CD1c-positive myeloid dendritic cell (primary cell): Measurements from ENCODE around the gene QTRT2.

Source experiments
- DNase-seq: peaks from one replicate; pipeline ENCODE4 v3.0.0-alpha.2; 2016; ENCODE audit errors: extremely low spot score

Gene QTRT2

DNA sequence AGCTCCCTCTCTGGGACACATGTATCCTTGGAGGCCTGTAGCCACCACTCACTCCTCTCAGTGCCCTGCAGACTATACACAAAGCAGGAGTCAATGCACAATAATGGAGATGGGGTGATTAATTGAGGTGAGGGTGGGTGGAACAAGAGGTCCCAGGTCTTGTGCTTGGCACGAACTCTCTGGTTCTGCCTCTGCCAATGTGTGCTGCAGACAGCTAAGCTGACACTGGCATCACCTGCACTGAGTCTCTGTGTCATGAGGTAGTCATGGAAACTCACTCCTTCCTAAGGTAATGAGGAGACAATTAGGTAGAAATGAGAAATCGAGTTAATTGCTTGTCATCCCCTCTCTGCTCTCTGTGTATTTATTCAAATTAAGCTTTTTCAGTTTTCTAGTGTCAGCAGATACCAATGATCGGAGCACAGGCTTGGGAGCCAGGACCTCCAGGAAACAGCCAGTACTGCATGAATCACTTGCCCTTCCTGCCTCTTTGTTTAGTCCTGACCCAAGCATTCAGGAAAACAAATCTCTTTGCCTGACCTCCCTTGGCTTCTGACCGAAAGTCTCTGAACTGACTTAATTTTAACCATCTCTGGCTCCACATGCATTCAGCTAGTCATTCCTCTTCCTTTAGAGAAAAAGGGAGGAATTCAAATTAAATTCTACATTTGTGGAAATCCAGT, 65.6 kb downstream of the QTRT2 start:
- no peak for DNase-seq

DNA sequence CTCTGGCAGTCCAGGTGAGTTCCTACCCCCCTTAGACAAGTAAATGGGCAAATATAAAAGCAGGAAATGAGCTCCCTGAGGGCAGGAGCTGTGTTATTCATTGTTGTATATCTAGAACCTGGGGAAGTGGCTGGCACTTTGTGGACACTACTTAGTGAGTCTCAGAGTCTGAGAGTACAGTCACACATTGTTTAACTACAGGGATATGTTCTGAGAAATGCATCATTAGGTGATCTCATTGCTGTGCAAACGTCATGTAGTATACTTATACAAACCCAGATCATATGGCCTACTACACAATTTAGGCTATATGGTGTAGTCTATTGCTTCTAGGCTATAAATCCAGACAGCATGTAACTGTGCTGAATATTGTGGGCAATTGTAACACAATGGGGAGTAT, 69.9 kb downstream of the QTRT2 start:
- no peak for DNase-seq

DNA sequence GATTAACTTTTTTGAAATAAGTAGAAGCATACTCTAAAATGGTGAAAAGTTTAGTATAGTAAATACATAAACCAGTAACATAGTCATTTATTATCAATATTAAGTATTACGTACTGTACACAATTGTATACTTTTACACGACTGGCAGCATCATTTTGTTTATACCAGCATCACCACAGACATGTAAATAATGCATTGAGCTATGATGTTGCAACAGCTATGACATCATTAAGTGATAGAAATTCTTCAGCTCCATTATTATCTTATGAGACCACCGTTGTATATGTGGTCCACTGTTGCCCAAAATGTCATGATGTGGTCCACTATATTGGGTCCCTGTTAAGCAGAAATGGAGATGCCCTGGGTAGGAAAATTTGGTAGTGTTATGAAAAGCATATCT, 71.0 kb downstream of the QTRT2 start:
- DNase-seq: no peak

DNA sequence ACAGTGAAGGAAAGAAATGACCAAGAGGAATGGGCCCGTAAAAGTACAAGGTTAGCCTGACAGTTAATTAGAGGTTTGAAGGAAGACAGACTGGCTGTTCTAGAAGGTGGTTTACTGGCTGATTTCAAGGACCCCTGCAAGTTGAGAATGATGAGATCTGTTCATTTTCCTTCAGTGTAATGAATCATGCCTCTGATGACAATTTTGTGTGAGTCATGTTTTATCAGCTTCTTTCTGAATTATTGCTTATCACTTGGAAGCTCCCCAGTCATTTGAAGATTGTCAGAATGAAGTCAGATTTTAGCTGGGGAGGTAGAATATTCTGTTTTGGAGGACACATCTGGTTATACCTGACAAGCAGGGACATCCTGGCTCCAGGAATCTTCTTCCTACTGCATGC, 71.7 kb downstream of the QTRT2 start:
- no peak for DNase-seq

DNA sequence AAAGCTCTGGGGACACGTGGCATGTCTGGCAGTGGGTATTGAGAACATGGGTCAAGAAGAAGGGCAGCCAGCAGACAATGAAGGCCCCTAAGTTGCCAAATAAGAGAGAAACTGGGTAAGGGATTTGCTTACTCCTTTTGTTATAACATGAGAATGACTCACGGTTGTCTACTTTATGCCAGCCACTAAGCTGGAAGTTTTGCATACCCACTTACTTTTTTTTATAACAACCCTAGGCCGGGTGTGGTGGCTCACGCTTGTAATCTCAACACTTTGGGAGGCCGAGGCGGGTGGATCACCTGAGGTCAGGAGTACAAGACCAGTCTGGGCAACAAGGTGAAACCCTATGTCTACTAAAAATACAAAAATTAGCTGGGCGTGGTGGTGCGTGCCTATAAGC, 72.3 kb downstream of the QTRT2 start:
- no peak for DNase-seq

DNA sequence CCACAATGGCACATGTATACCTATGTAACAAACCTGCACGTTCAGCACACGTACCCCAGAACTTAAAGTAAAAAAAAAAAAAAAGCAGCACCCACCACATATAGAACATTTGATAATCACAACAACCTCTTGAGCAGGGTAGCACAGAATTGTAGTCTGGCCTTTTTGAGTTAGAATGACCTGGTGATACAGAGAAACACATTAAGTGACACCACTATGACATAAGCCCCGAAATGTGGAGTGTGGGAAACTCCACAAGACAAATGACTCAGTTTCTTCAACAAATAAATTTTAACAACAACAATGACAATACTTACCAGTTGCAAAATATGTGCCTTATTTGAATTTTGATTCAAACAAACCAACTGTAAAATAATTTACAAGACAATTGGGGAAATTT, 76.0 kb downstream of the QTRT2 start:
- no peak for DNase-seq

DNA sequence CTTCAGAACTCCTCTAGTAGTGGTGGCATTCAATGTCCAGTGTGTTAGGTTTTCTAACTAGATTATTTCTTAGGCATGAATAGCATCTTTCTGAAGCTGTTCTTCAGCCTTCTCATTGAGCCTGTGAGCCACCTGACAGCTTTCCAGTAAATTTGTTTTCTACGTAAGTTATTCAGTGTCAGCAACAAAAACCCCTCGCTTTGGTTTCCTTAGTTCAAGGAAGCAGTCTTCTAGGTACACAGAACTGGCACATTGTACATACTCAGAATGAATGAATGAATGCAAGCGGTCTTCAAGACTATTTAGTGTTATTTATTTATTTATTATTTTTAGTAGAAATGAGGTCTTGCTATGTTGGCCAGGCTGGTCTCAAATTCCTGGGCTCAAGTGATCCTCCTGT, 77.4 kb downstream of the QTRT2 start:
- no peak for DNase-seq
